ENCODE data around the gene FLACC1.

FLACC1 gene

GRCh38 chr2:201279079-201279478 lies 78.1 kb downstream of the FLACC1 start:
- peaks cover 27% of the 10 kb centered on the region for H3K36me3 ChIP-seq (ENCODE audit: control insufficient read depth, insufficient read depth, low read length)
- no peak overlapping the region for H3K27ac ChIP-seq (ENCODE audit: low read depth, low read length, severe bottlenecking)
- no peak overlapping the region for H3K4me3 ChIP-seq (ENCODE audit: extremely low read depth, insufficient read depth, low read length, poor library complexity, severe bottlenecking)
- 80 to 100% methylated on average over 1 of the region's 1 CpG for WGBS, 2 experiments (ENCODE audit: insufficient coverage in 2 of 2)
- no peaks in the 10 kb centered on the region for H3K4me1 ChIP-seq (ENCODE audit: control insufficient read depth, insufficient read depth, low read length, poor library complexity, severe bottlenecking)
- no peaks in the 10 kb centered on the region for H3K9me3 ChIP-seq (ENCODE audit: control insufficient read depth, low read length)

- Histone ChIP-seq H3K4me1 (ENCODE audit: control insufficient read depth, insufficient read depth, low read length, poor library complexity, severe bottlenecking) (no peaks in the 10 kb centered on the region), H3K36me3 (ENCODE audit: control insufficient read depth, insufficient read depth, low read length) (peaks cover 38% of the 10 kb centered on the region), H3K9me3 (ENCODE audit: control insufficient read depth, low read length) (no peaks in the 10 kb centered on the region), H3K27ac (ENCODE audit: low read depth, low read length, severe bottlenecking) (no peak overlapping the region), H3K4me3 (ENCODE audit: extremely low read depth, insufficient read depth, low read length, poor library complexity, severe bottlenecking) (no peak overlapping the region)
- 91 to 93% methylated on average over 4 to 5 of the region's 6 CpGs for WGBS, 2 experiments (ENCODE audit: insufficient coverage in 2 of 2)
Measured at GRCh38 chr2:201276511-201276910, 80.6 kb downstream of the FLACC1 start.

- 75 to 76% methylated on average over 3 to 5 of the region's 5 CpGs for WGBS, 2 experiments (ENCODE audit: insufficient coverage in 2 of 2)
- Histone ChIP-seq H3K36me3 (ENCODE audit: control insufficient read depth, insufficient read depth, low read length) (peaks cover 39% of the 10 kb centered on the region), H3K9me3 (ENCODE audit: control insufficient read depth, low read length) (no peaks in the 10 kb centered on the region), H3K4me3 (ENCODE audit: extremely low read depth, insufficient read depth, low read length, poor library complexity, severe bottlenecking) (no peak overlapping the region), H3K4me1 (ENCODE audit: control insufficient read depth, insufficient read depth, low read length, poor library complexity, severe bottlenecking) (no peaks in the 10 kb centered on the region), H3K27ac (ENCODE audit: low read depth, low read length, severe bottlenecking) (no peak overlapping the region)
Measured at GRCh38 chr2:201275990-201276389, 81.2 kb downstream of the FLACC1 start.

GRCh38 chr2:201275069-201275468 lies 82.1 kb downstream of the FLACC1 start:
- H3K27ac ChIP-seq (ENCODE audit: low read depth, low read length, severe bottlenecking), result no peak overlapping the region

GRCh38 chr2:201273330-201273983 lies 83.7 kb downstream of the FLACC1 start:
- Histone ChIP-seq H3K36me3 (ENCODE audit: control insufficient read depth, insufficient read depth, low read length) (peaks cover 31% of the 10 kb centered on the region), H3K27ac (ENCODE audit: low read depth, low read length, severe bottlenecking) (no peak overlapping the region), H3K4me1 (ENCODE audit: control insufficient read depth, insufficient read depth, low read length, poor library complexity, severe bottlenecking) (no peaks in the 10 kb centered on the region), H3K9me3 (ENCODE audit: control insufficient read depth, low read length) (no peaks in the 10 kb centered on the region), H3K4me3 (ENCODE audit: extremely low read depth, insufficient read depth, low read length, poor library complexity, severe bottlenecking) (no peak overlapping the region)
- WGBS, 2 experiments (ENCODE audit: insufficient coverage in 2 of 2), result 78 to 96% methylated on average over 1 to 5 of the region's 9 CpGs

More at GRCh38 chr2:201275069-201275468, 82.1 kb downstream of the FLACC1 start:
- Histone ChIP-seq H3K9me3 (ENCODE audit: control insufficient read depth, low read length) (no peaks in the 10 kb centered on the region), H3K36me3 (ENCODE audit: control insufficient read depth, insufficient read depth, low read length) (peaks cover 42% of the 10 kb centered on the region), H3K4me3 (ENCODE audit: extremely low read depth, insufficient read depth, low read length, poor library complexity, severe bottlenecking) (no peak overlapping the region), H3K4me1 (ENCODE audit: control insufficient read depth, insufficient read depth, low read length, poor library complexity, severe bottlenecking) (no peaks in the 10 kb centered on the region)
- WGBS, 2 experiments (ENCODE audit: insufficient coverage in 2 of 2), result 100% methylated on average over 1 of the region's 2 CpGs; no CpG with 5 or more reads in 1 of the 2 experiments

GRCh38 chr2:201271917-201272316 lies 85.2 kb downstream of the FLACC1 start:
- Histone ChIP-seq H3K27ac (ENCODE audit: low read depth, low read length, severe bottlenecking) (no peak overlapping the region), H3K36me3 (ENCODE audit: control insufficient read depth, insufficient read depth, low read length) (peaks cover 35% of the 10 kb centered on the region), H3K9me3 (ENCODE audit: control insufficient read depth, low read length) (no peaks in the 10 kb centered on the region), H3K4me1 (ENCODE audit: control insufficient read depth, insufficient read depth, low read length, poor library complexity, severe bottlenecking) (no peaks in the 10 kb centered on the region), H3K4me3 (ENCODE audit: extremely low read depth, insufficient read depth, low read length, poor library complexity, severe bottlenecking) (no peak overlapping the region)
- WGBS, 2 experiments (ENCODE audit: insufficient coverage in 2 of 2), result 94 to 95% methylated on average over 2 of the region's 2 CpGs

- H3K4me3 ChIP-seq (ENCODE audit: extremely low read depth, insufficient read depth, low read length, poor library complexity, severe bottlenecking), result no peak overlapping the region
- H3K36me3 ChIP-seq (ENCODE audit: control insufficient read depth, insufficient read depth, low read length), result peaks cover 29% of the 10 kb centered on the region
- no peaks in the 10 kb centered on the region for H3K4me1 ChIP-seq (ENCODE audit: control insufficient read depth, insufficient read depth, low read length, poor library complexity, severe bottlenecking)
- no peaks in the 10 kb centered on the region for H3K9me3 ChIP-seq (ENCODE audit: control insufficient read depth, low read length)
- WGBS, 2 experiments (ENCODE audit: insufficient coverage in 2 of 2), result 96 to 97% methylated on average over 5 to 7 of the region's 9 CpGs
- no peak overlapping the region for H3K27ac ChIP-seq (ENCODE audit: low read depth, low read length, severe bottlenecking)
Measured at GRCh38 chr2:201270293-201271001, 86.7 kb downstream of the FLACC1 start.

- WGBS, 2 experiments (ENCODE audit: insufficient coverage in 2 of 2), result no CpG with 5 or more reads among the region's 2 CpGs
- no peak overlapping the region for H3K27ac ChIP-seq (ENCODE audit: low read depth, low read length, severe bottlenecking)
- H3K4me1 ChIP-seq (ENCODE audit: control insufficient read depth, insufficient read depth, low read length, poor library complexity, severe bottlenecking), result no peaks in the 10 kb centered on the region
- peaks cover 29% of the 10 kb centered on the region for H3K36me3 ChIP-seq (ENCODE audit: control insufficient read depth, insufficient read depth, low read length)
- H3K4me3 ChIP-seq (ENCODE audit: extremely low read depth, insufficient read depth, low read length, poor library complexity, severe bottlenecking), result no peak overlapping the region
- no peaks in the 10 kb centered on the region for H3K9me3 ChIP-seq (ENCODE audit: control insufficient read depth, low read length)
Measured at GRCh38 chr2:201269764-201270163, 87.4 kb downstream of the FLACC1 start.

- Histone ChIP-seq H3K36me3 (ENCODE audit: control insufficient read depth, insufficient read depth, low read length) (peaks cover 16% of the 10 kb centered on the region), H3K27ac (ENCODE audit: low read depth, low read length, severe bottlenecking) (no peak overlapping the region), H3K9me3 (ENCODE audit: control insufficient read depth, low read length) (no peaks in the 10 kb centered on the region), H3K4me3 (ENCODE audit: extremely low read depth, insufficient read depth, low read length, poor library complexity, severe bottlenecking) (no peak overlapping the region), H3K4me1 (ENCODE audit: control insufficient read depth, insufficient read depth, low read length, poor library complexity, severe bottlenecking) (no peaks in the 10 kb centered on the region)
- 94 to 98% methylated on average over 10 of the region's 12 CpGs for WGBS, 2 experiments (ENCODE audit: insufficient coverage in 2 of 2)
Measured at GRCh38 chr2:201267278-201268030, 89.7 kb downstream of the FLACC1 start.

- 88% methylated on average over 1 of the region's 2 CpGs; no CpG with 5 or more reads in 1 of the 2 experiments for whole genome bisulfite sequencing, 2 experiments (ENCODE audit: insufficient coverage in 2 of 2)
- Histone ChIP-seq H3K4me3 (ENCODE audit: extremely low read depth, insufficient read depth, low read length, poor library complexity, severe bottlenecking) (no peak overlapping the region), H3K4me1 (ENCODE audit: control insufficient read depth, insufficient read depth, low read length, poor library complexity, severe bottlenecking) (no peaks in the 10 kb centered on the region), H3K36me3 (ENCODE audit: control insufficient read depth, insufficient read depth, low read length) (peaks cover 16% of the 10 kb centered on the region), H3K9me3 (ENCODE audit: control insufficient read depth, low read length) (no peaks in the 10 kb centered on the region), H3K27ac (ENCODE audit: low read depth, low read length, severe bottlenecking) (no peak overlapping the region)
Measured at GRCh38 chr2:201266629-201267028, 90.5 kb downstream of the FLACC1 start.

All from mesodermal cell (in vitro differentiated cells).